Measurements from ENCODE around the gene PDIK1L.

Gene PDIK1L

DNA sequence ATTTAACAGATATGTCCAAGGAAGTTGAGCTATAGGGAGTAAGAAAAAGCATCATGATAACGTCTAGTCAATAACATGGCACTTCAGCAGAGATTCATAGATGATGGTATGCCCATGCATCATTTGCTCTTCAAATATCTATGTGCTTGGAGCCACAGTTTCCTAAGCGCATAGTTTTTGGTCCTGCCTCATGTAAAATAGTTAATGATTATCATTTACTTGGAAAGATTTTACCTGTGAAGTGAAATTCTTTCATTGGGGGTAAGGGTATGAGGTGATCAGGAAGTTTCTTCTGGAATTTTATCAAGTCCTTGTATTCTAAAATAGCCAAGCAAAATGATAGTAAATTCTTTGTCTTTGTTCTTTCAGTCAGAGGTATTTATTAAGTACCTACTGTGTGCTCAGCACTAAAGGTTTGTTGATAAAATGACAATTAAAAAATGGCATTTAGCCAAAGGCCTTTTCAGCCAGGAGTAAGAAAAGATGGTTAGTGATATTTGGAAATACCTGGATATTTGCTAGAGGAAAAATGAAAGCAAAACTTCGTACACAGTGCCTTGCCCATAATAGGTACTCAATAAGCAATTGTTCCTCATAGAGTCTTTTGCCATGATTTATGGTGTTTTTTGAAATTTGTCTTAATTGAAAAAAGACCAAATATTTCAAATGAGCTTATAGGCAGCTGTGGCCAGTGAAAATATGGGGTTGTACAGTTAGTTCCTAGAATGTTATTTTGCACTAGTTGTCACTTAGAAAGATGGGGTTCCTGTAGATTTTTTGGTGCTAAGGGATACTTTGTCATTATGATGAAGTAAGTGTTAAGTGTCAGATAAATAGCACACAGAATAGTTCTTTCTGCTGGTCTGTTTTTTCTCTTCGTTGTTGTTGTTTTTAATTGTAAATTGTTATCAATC is 13.1 kb downstream of the PDIK1L start:
- peaks cover 6% of the 10 kb centered on the region for H3K4me1 Mint-ChIP-seq
- peaks cover 25% of the 10 kb centered on the region for H3K36me3 Mint-ChIP-seq (ENCODE audit: low read depth)
- H3K27me3 Mint-ChIP-seq (ENCODE audit: low read depth), result no peaks in the 10 kb centered on the region
- TF ChIP-seq, protein P1, sequence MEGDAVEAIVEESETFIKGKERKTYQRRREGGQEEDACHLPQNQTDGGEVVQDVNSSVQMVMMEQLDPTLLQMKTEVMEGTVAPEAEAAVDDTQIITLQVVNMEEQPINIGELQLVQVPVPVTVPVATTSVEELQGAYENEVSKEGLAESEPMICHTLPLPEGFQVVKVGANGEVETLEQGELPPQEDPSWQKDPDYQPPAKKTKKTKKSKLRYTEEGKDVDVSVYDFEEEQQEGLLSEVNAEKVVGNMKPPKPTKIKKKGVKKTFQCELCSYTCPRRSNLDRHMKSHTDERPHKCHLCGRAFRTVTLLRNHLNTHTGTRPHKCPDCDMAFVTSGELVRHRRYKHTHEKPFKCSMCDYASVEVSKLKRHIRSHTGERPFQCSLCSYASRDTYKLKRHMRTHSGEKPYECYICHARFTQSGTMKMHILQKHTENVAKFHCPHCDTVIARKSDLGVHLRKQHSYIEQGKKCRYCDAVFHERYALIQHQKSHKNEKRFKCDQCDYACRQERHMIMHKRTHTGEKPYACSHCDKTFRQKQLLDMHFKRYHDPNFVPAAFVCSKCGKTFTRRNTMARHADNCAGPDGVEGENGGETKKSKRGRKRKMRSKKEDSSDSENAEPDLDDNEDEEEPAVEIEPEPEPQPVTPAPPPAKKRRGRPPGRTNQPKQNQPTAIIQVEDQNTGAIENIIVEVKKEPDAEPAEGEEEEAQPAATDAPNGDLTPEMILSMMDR (IDR thresholded peaks at IDR 0.05; ENCODE audit: unreplicated experiment in 3 of 3), result no peak
- H3K27ac Mint-ChIP-seq, result no peak overlapping the region
- no peak overlapping the region for H3K4me3 Mint-ChIP-seq
- no peaks in the 10 kb centered on the region for H3K9me3 Mint-ChIP-seq

DNA sequence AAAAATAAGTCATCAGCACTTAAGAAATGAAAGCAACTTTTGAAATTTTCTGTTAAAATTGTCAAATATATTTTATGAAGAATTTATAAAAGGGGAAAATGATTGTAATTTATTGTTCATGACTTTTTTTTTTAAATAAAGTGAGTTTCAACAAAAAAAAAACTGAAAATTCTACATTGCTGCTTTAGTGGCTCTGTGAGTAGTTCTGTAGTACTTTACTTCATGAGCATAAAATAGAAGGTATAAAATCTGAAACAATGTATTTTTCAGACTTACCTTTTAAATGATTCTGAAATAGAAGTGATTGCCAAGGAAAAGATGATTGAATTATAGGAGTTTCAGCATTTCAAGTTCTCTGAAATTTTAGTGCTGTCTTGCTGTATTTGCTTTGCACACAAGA is 13.8 kb downstream of the PDIK1L start:
- H3K27me3 Mint-ChIP-seq (ENCODE audit: low read depth), result no peaks in the 10 kb centered on the region
- H3K36me3 Mint-ChIP-seq (ENCODE audit: low read depth), result peaks cover 18% of the 10 kb centered on the region
- H3K27ac Mint-ChIP-seq, result no peak overlapping the region
- H3K4me1 Mint-ChIP-seq, result peaks cover 6% of the 10 kb centered on the region
- TF ChIP-seq, protein P1 (IDR thresholded peaks at IDR 0.05; ENCODE audit: unreplicated experiment in 3 of 3), result no peak
- no peaks in the 10 kb centered on the region for H3K9me3 Mint-ChIP-seq
- no peak overlapping the region for H3K4me3 Mint-ChIP-seq

DNA sequence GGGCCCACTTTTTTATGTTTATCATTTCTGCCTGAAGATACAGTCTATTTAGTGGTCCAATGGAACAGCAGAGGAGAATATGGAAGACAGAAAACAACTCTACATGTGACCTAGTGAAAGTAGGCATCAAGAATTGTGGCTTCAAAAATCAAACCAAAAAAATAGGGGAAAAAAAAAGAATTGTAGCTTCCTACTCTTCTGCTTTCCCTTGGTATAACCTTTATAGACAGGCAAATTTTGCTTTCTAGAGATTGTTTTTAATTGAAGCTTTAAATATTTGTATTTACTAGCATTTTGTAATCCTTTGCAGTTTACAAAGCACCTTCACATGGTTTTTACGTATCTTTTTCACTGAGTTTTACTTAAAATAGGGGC is 14.3 kb downstream of the PDIK1L start:
- H3K4me3 Mint-ChIP-seq, result no peak overlapping the region
- H3K36me3 Mint-ChIP-seq (ENCODE audit: low read depth), result peaks cover 17% of the 10 kb centered on the region
- H3K9me3 Mint-ChIP-seq, result no peaks in the 10 kb centered on the region
- TF ChIP-seq, protein P1 (IDR thresholded peaks at IDR 0.05; ENCODE audit: unreplicated experiment in 3 of 3), result no peak
- peaks cover 6% of the 10 kb centered on the region for H3K4me1 Mint-ChIP-seq
- no peak overlapping the region for H3K27ac Mint-ChIP-seq
- H3K27me3 Mint-ChIP-seq (ENCODE audit: low read depth), result no peaks in the 10 kb centered on the region

DNA sequence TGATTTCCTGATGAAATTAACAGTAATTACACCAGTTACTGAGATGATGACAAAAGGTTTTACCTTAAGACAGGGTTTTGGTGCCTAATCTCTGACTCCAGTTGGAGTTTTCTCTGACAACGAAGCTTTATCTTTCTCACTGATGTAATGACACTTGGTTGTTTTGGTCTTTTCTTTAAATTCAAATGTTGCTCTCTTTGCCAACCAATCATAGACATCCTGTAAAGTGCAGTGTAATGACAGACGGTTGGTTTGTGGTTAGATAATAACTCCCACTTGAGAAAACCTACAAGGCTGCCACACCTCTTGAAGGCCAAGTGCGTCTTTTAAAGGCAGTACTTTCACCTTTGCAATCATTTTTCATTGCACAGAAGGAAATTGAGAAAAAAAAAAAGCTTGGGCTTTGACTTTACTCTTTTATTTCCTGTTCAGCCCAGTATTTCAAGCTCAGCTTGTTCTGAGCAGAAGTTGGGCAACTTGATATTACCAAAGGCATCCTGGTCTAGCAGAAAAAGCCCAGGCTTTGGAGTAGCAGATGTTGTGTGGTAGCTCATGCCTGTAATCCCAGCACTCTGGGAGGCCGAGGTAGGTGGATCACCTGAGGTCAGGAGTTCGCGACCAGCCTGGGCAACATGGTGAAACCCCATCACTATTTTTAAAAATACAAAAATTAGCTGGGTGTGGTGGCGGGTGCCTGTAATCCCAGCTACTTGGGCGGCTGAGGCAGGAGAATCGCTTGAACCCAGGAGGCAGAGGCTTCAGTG is 14.9 kb downstream of the PDIK1L start:
- Mint-ChIP-seq H3K4me3 (no peak overlapping the region), H3K4me1 (peaks cover 6% of the 10 kb centered on the region), H3K27ac (no peak overlapping the region), H3K9me3 (no peaks in the 10 kb centered on the region), H3K27me3 (ENCODE audit: low read depth) (no peaks in the 10 kb centered on the region), H3K36me3 (ENCODE audit: low read depth) (peaks cover 17% of the 10 kb centered on the region)
- TF ChIP-seq, protein P1 (IDR thresholded peaks at IDR 0.05; ENCODE audit: unreplicated experiment in 3 of 3), result no peak

DNA sequence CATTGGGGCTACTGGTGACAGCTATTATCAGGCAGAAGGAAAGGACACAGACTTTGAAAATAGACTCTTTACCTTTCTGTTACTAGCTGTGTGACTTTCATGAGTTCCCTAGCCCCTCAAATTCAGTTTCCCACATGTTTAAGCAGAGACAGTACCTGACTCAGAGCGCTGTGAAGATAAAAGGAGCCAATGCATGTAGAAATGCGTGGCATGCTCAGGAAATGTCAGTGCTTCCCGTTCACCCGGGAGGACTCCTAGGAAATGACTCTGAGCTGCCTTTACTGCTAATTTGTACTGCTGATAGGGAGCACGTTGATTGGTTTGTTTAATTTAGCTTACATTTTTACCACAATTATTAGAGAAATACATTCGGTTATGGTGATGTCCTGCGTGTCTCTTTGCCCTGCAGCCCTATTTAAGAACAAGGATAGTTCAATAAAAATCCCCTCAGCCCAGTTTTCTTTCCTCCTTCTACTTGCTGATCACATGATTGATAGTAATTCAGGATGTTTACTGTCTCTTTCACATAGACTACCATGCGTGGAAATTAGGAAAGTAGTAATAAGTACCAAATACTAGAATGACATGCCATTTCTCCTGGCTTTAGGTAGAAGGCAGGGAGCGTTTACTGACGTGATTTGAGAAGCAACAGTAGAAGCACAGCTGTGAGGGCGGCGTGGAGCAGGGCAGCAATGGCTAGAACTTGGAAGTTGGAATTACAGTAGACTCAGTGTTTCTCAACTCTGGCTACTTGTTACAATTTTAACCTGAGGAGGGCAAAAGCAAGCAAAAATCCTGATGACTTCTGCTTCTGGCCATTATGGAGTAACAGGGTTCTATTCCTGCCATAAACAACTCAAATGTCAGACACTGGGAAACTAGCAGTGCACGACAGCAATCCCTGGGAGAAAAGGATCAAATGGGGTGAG is 15.9 kb downstream of the PDIK1L start:
- Mint-ChIP-seq H3K4me3 (no peak overlapping the region), H3K27me3 (ENCODE audit: low read depth) (no peaks in the 10 kb centered on the region), H3K4me1 (peaks cover 6% of the 10 kb centered on the region), H3K36me3 (ENCODE audit: low read depth) (peaks cover 8% of the 10 kb centered on the region), H3K27ac (no peak overlapping the region), H3K9me3 (peaks cover 2% of the 10 kb centered on the region)
- TF ChIP-seq, protein P1 (IDR thresholded peaks at IDR 0.05; ENCODE audit: unreplicated experiment in 3 of 3), result no peak

Data from nephron (organoid).